HFFc6 (cell line): ENCODE data around the gene TTC12. TPM values are rescaled to one million over a fixed set of nuclear protein-coding genes. Genes with fewer than 3 reads are reported as not detected.

Experiments
- DNase-seq: peaks from one replicate; pipeline ENCODE4 v3.0.0-alpha.2; 2018
- H3K27ac Mint-ChIP-seq: 2 replicates; pipeline ENCODE4 v1.8.0; 2020; ENCODE audit warnings: mild to moderate bottlenecking, mixed read lengths
- H3K27me3 Mint-ChIP-seq: 2 replicates; pipeline ENCODE4 v1.8.0; 2021; ENCODE audit warnings: mild to moderate bottlenecking, moderate library complexity, mixed read lengths; ENCODE audit not compliant: insufficient read depth
- H3K36me3 Mint-ChIP-seq: 2 replicates; pipeline ENCODE4 v1.8.0; 2021; ENCODE audit warnings: low read depth, mixed read lengths
- H3K4me1 Mint-ChIP-seq: 2 replicates; pipeline ENCODE4 v1.8.0; 2020; ENCODE audit warnings: low read depth, mixed read lengths
- H3K4me3 Mint-ChIP-seq: 2 replicates; pipeline ENCODE4 v1.8.0; 2020; ENCODE audit warnings: mild to moderate bottlenecking, moderate library complexity, mixed read lengths
- H3K9me3 Mint-ChIP-seq: 2 replicates; pipeline ENCODE4 v1.8.0; 2020; ENCODE audit warnings: mild to moderate bottlenecking, mixed read lengths
- total RNA-seq, 6 experiments: library from RNA; stranded (reverse); fragmentation: NEBNext Ultra II Directional; extraction: Animal tissue kit (Norgen Biotek cat#: 25700); gene quantifications; 2 replicates in 1 of 6; 3 replicates in 5 of 6; pipeline ENCODE4 v1.2.3, GENCODE V29; 2021
- TF ChIP-seq, protein P1 (sequence below): fragments of 200-600 bp; sonication (generic); IDR thresholded peaks from 2 replicates; pipeline ENCODE4 v1.5.0; 2021; ENCODE audit warnings: antibody characterized with exemption, mild to moderate bottlenecking

Gene TTC12
- total RNA-seq, 6 experiments from 2014 or later, result 7.4 to 11.4 (median 9.5) TPM

GRCh38 chr11:113341388-113342165 lies 27.2 kb downstream of the TTC12 start:
- no peak overlapping the region for H3K4me3 Mint-ChIP-seq
- peaks cover 6% of the 10 kb centered on the region for H3K36me3 Mint-ChIP-seq
- H3K9me3 Mint-ChIP-seq, result no peaks in the 10 kb centered on the region
- H3K27ac Mint-ChIP-seq, result no peak overlapping the region
- no peaks in the 10 kb centered on the region for H3K27me3 Mint-ChIP-seq
- TF ChIP-seq, protein P1, sequence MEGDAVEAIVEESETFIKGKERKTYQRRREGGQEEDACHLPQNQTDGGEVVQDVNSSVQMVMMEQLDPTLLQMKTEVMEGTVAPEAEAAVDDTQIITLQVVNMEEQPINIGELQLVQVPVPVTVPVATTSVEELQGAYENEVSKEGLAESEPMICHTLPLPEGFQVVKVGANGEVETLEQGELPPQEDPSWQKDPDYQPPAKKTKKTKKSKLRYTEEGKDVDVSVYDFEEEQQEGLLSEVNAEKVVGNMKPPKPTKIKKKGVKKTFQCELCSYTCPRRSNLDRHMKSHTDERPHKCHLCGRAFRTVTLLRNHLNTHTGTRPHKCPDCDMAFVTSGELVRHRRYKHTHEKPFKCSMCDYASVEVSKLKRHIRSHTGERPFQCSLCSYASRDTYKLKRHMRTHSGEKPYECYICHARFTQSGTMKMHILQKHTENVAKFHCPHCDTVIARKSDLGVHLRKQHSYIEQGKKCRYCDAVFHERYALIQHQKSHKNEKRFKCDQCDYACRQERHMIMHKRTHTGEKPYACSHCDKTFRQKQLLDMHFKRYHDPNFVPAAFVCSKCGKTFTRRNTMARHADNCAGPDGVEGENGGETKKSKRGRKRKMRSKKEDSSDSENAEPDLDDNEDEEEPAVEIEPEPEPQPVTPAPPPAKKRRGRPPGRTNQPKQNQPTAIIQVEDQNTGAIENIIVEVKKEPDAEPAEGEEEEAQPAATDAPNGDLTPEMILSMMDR, result no peak
- H3K4me1 Mint-ChIP-seq, result no peaks in the 10 kb centered on the region
- DNase-seq, result no peak

GRCh38 chr11:113345978-113346377 lies 31.6 kb downstream of the TTC12 start:
- no peaks in the 10 kb centered on the region for H3K27me3 Mint-ChIP-seq

DNA sequence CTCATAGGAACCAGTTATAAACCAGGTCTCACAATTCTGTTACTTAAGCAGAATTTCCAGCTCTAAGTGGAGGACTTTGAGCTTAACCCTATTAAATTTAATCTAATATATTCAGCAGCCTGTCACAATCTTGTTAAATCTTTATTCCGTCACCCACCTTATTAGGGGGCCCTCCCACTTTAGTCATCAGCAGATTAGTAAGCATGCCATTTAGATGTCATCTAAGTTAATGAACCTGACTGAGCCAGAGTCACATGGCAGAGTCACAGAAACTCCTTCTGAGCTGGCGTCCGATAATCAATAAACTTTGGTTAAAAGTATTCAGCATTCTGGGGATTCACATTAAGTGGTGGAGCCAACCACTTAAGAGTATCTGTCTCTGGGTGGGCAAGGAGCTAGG lies 35.1 kb downstream of the TTC12 start:
- Mint-ChIP-seq H3K27ac (no peak overlapping the region), H3K4me1 (no peaks in the 10 kb centered on the region), H3K27me3 (no peaks in the 10 kb centered on the region; the same call in 1 of the 2 replicates), H3K9me3 (no peaks in the 10 kb centered on the region), H3K4me3 (no peak overlapping the region), H3K36me3 (peaks cover 7% of the 10 kb centered on the region)
- no peak for DNase-seq
- TF ChIP-seq, protein P1, result no peak

More at GRCh38 chr11:113345978-113346377, 31.6 kb downstream of the TTC12 start:
- no peak for DNase-seq
- Mint-ChIP-seq H3K9me3 (no peaks in the 10 kb centered on the region), H3K36me3 (no peaks in the 10 kb centered on the region; the same call in 1 of the 2 replicates), H3K27ac (no peak overlapping the region), H3K4me3 (no peak overlapping the region), H3K4me1 (no peaks in the 10 kb centered on the region)
- TF ChIP-seq, protein P1, result no peak

DNA sequence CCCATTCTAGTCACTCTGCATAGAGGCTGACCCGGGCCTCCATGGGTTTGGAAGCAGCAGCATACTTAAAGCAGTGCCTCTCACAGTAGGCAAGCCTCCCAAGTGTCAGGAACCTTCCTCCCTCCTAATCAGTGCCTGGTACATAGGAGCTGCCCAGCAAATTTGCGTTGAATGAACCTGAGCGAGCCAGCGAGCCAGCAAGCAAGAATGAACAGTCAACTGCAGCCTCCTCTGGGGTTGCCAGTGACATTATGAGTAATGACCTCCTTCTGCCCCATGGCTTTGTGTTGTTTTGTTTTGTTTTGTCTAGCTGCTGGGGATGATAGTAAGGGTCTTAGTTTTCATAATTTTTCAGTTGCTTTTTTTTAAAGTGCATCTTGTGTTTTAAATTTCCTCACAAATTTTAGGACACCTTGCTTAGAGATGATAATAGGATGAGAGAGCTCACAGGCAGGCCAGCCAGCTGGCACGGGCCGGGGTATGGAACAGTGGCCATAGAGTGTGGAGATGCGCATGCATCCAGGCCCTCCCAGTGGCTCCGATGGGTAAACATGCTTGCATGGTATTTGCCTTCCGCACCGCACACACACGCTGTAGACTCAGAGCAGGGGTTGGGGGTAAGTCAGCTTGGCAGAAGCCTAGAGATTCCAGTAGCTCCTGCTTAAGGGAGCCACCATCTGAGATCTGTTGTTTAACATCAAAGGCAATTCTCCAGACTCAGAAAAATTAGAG lies 36.1 kb downstream of the TTC12 start:
- TF ChIP-seq, protein P1, result no peak
- no peaks in the 10 kb centered on the region for H3K4me1 Mint-ChIP-seq
- H3K4me3 Mint-ChIP-seq, result no peak overlapping the region
- no peak overlapping the region for H3K27ac Mint-ChIP-seq
- no peak for DNase-seq
- H3K9me3 Mint-ChIP-seq, result no peaks in the 10 kb centered on the region; the same call in 1 of the 2 replicates
- H3K36me3 Mint-ChIP-seq, result peaks cover 16% of the 10 kb centered on the region
- no peaks in the 10 kb centered on the region; the same call in 1 of the 2 replicates for H3K27me3 Mint-ChIP-seq

GRCh38 chr11:113351068-113351450 lies 36.7 kb downstream of the TTC12 start:
- TF ChIP-seq, protein P1, result no peak
- H3K4me3 Mint-ChIP-seq, result no peak overlapping the region
- peaks cover 4% of the 10 kb centered on the region; the same call in 1 of the 2 replicates for H3K9me3 Mint-ChIP-seq
- DNase-seq, result no peak
- no peaks in the 10 kb centered on the region for H3K4me1 Mint-ChIP-seq
- H3K27me3 Mint-ChIP-seq, result no peaks in the 10 kb centered on the region; the same call in 1 of the 2 replicates
- H3K27ac Mint-ChIP-seq, result no peak overlapping the region
- peaks cover 22% of the 10 kb centered on the region for H3K36me3 Mint-ChIP-seq
